NCI-H526 treated with DMSO at 0.1 percent for 48 hours (cell line): ENCODE data around the gene CYSTM1.
"Not testable (repeated sequence)": the region's sequence is repeated elsewhere in the genome, so short reads cannot be mapped to it uniquely, and the experiment has no call there.

Source experiments
- DNase-seq: peaks from one replicate; lab custom pipeline; 2025; lab: John Stamatoyannopoulos, UW

Gene CYSTM1

DNA sequence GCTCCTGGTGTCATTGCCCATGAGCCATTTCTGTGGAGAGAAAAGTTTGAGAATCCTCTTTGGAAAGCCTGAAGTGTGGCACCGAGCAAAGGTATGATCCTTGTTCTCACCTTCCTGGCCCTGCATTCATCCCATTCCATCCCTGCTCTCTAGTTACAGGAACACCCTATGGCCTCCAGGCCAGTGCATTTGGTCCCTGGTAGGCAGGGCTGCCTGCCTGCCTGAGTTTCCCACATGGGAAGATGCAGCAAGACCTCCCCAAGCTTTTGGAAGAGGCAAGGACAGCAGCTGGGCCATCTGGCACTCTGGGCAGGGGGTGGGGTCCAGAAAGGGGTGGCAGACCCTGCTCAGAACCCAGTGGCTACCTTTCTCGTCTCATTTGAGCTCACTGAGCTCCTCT lies 24.8 kb upstream of the CYSTM1 start:
- no peak for DNase-seq

DNA sequence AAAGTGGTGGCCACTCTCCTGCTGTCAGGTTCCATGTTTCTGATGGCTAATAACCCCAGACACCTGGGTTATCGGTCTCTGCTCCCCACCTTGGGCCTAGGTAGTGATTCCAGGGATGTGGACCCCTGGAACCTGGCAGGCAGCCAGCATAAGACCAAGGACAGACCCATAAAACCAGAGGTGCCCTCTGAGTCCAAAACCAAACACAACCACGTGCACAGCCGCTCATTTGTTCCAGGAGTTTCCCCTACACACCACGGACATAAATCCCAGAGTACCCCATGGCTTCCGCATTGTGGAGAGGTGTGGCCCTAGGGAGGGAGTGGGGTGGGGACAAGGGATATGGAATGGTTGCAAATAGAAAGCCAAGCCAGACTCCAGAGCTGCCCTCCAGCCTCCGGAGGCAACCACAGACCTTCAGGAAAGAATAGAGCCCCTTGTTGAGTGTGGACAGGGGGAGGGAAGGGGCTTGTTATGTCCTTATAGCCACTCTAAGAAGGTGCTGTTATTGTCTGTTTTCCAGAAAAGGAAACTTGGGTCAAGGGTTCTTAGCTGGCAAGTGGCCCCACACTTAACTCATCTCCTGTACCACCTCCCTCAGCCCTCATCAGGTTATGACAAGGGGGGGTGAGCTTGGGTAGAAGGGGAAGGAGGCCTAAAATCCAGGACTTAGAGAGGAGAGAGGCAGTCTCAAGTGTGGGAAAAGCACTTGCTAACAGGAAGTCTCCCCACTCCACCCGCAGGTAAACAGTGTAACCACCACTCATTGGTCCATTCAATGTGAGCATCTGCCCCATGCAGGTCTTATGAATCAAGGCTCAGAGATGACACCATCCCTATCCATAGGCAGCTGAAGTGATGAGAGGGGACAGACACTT lies 23.6 kb upstream of the CYSTM1 start:
- DNase-seq, result no peak

DNA sequence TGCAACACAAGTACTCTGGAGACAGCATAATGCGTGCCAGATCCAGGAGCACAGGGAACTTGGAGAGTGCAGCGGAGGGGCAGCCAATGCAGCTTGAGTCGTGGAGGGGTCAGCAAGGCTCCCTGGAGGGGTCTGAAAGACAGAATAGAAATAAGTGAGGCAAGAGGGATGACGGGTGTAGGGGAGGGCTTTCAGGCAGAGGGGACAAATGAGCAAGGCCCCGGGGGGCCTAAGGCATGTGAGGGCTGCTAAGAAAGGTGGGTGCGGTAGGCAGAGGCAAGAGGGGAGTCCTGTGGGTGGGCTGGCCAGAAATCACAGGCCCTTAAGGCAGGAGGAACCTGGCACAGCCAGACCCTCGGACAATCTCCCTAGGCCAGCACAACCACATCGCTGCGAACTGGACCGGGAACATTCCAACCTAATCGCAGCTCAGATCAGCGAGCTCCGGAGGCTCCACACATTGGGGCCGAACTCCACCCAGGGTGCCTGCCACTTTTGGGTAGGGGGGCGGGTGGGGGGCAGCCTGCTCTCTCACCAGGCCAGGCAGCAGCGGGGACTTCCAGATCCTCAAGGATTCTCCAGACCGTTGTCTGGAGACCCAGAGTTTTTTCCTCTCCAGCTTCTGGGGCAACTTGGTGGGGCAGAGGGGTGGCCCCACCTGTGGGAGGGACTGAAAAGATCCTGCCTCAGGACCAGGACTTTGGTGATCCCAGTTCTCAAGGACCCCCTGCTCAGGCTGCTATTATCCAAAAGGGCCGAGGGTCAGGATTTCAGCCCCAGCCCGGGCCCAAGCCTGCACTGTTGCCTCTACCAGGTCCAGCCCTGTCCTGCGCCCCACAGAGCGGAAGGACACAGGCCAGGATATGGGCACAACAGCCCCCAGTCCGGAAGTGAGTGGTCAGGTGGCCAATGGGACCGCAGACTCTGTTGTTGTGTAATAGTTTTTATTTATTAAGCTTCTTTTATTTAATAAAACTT lies 22.7 kb upstream of the CYSTM1 start:
- DNase-seq, result no peak

DNA sequence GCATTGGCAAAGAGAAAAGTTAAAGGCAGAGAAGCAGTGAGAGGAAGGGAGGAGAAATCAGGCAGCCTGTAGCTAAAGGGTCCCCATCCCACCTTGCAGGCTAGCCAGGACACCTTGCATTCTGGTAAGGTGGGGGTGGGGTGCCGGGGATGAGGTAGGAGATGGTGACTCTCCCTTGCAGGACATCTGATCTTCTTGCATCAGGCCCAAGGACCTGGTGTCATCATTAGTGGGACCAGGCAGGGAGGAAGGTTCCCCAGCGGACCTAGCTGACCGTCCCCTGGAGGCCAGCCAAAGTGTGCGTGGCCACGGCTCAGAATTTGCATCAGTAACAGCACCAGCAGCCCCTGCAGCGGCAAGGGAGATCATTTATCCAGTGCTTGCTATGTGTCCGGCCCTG lies 21.7 kb upstream of the CYSTM1 start:
- DNase-seq, result no peak

DNA sequence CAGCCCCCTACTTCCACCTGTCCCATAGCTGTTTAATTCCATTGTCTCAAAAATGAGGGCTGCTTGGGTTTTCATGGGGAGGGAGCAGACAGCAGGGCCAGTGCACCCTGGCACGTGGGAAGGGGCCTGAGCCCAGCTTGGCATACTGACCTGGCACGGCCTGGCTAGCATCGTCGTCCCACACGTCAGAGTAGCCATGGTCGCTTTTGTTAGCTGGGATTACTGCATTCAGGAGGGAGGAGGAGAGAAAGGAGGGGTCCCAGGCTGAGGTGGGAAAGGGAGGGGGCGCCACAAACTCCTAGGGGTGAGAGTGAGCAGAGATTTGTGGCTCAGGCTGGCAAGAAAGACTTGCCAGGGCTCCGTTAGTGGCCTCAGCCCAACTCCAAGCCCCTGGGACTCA lies 21.1 kb upstream of the CYSTM1 start:
- no peak for DNase-seq

DNA sequence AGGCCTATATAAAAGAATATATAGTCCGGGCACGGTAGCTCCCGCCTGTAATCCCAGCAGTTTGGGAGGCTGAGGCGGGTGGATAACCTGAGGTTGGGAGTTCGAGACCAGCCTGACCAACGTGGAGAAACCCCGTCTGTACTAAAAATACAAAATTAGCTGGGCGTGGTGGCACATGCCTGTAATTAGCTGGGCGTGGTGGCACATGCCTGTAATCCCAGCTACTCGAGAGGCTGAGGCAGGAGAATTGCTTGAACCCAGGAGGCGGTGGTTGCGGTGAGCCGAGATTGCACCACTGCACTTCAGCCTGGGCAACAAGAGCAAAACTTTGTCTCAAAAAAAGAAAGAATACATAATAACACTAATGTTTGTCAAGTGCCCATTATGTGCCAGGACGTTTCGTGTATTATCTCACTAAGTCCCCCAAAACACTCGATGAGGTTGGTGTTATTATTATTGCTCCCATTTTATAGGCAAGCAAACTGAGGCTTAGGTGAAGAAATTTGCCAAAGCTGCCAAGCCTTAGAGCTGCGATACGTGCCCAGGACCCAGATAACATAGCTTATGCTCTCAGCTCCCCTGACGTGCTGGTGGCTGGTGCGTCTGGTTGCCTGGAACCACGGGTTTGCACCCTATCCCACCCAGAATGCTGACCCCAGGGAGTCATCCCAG lies 20.1 kb upstream of the CYSTM1 start:
- DNase-seq, result not testable (repeated sequence)

DNA sequence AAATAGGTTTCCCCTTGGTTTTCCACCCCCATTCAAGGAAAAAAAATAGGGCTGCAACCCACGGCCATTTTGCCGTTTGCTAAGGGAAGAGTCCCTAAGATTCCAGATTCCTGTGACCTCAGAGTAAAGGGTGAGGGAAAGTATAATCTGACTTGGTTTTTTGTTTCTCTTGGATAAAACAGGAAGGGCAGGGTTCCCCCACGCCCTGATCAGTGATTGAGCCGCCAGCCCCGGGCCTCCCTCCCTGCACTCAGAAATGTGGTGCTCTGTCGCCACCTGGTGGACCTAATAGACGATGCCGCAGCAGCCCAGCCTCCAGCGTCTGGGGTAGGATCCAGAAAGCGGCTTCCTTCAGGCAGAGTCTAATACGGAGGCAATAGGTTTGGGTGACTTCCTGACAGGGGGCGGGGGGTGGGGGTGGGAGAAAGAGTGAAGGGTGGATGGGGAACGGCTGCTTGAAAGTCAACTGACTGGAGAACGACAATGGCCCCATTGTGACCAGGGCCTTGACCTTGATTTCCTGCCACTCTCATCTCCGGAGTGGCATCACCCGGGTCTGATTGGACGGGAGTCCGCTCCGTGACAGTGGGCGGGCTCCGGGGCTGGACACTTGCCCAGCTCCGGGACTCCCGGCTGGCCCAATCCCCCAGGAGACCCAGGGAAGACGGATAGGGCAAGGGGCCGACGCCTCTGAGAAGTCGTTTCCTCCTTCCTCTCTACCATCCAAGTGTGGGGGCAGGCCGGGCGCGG lies 17.8 kb upstream of the CYSTM1 start:
- DNase-seq, result peak; percentile 68

DNA sequence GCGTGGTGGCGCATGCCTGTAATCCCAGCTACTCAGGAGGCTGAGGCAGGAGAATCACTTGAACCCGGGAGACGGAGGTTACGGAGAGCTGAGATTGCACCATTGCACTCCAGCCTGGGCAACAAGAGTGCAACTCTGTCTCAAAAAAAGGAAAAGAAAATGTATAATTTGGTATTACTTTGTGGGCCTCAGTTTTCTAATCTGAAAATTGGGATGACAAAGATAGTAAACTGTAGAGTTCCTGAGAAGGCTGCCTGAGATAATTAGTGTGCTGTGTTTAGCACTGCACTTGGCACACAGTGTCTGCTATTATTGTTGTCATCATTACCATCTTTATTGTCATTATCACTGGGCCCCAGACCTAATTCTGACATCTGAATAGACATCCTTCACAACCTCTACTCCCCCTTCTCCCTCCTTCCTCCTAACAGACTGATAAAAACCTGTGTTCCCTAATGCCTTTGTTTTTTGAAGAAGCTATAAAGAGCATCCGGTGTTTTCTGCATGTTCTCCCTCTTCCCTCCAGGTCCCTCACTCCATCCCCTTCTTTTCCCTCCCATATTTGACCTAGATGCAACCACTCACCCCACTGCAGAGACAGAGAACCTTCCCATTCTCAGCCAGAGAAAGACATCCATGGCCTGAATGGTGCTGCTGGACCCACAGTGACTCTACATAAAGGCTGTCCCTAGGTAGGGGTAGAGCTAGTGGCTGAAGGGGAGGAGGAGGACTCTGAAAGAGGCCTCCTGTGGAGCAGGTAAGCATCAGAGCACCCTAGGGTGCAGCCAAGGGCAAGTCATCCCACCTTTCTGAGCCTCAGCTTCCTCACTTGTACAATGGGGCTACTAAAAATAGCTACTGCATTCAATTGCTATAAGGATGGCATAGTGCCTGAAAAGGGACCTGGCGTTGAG lies 15.7 kb upstream of the CYSTM1 start:
- DNase-seq, result no peak

DNA sequence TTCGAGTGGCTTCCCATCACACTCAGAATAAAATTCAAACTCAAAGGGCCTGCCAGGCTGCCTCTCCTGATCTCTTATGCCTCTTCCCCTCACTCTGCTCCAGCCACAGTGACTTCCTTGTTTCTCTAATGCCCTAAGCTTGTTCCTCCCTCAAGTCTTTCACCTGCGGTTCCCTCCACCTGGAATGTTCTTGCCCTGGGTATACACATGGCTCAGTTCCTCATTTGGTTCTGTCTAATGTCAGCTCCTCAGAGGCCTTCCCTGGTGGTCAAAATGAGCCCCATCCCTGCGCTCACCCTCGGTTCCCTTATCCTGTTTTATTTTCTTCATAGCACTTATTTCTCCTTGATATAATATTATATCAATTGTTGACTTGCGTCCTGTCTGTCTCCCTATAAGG lies 12.7 kb upstream of the CYSTM1 start:
- no peak for DNase-seq

DNA sequence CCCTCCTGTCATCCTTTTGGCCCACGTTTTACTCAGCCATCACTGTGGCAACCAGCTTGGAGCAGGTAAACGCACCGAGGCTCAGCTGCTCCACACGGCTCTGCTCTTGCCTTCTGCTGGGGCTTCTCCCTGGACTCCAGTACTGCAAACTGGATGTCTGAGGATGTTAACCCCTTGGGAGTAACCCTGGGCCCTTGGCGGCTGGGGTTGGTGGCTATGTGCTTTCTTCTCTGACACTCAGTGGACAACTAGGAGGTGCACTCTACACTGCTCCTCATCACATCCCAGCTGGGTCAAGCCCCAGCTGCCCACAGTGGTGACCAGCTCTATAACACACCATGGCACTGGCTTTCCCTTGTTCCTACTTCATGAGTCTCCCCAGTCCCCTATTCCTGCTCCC lies 12.2 kb upstream of the CYSTM1 start:
- no peak for DNase-seq

DNA sequence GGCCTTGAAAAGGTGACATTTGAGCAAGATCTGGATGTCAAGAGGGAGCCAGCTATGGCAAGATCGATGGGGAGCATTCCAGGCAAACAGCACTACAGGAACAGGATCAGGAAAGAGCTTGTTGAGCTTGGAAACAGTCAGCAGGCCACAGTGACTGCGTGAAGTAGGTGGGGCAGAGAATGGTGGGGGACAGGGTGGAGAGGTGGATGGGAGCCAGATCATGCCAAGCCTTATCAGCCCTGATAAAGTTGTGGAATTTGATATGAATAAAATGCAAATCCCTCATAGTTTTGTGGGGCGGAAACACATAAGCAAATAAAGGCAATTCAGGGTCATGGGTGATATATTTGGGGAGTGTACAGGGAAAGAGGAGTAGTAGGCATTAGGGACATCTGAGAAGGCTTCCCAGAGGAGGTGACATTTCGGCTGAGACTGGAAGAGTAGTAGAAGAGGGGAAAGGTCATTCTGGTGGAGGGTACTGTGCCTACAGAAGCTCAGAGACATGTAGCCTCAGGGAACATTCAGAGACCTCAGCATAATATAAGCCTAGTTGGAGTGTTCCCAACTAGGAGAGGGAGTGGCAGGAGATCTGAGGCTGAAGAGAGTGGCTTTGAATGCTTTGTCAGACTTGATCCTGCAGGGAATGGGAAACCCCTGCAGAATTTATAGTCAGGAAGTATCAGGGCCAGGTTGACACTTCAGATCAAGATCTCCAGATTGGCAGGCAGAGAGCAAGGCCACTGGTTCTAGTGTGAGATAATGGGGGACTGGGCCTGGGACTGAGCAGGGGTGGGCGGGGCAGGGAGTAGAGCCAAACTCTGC lies 9.7 kb upstream of the CYSTM1 start:
- DNase-seq, result peak; percentile 27

DNA sequence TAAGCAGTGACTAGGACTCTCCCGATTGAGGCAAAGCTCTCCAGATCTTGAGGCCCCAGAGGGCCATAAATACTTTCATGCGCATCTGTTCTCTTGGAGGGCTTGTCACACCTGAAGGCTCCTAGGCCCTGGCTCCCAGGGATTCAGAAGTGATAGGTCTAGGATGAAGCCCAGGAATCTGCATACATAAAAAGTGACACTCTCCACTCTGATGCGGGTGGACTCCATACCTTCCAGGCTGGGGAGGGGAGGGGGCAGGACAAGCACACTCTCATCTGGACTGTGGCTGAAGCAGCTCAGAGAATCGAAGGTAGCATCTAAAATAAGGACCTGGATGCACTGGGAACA lies 9.1 kb upstream of the CYSTM1 start:
- DNase-seq, result no peak

DNA sequence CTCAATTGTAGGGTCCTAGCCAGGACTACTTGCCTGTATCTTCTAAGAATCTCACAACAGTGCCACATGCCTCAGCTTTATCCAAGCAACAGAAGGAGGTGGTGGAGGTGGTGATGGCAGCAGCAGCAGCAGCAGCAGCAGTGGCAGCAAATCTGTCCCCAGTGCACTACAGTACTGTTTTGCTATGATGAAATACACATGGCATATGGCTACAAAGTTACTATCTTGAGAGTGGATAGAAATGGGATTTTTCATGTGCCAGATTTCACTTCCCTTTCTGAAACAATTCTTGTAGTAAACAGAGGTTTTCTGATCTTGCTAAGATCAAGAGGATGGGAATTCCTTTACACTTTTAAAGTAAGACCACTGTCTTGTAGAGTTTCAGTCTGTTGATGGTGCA lies 8.1 kb upstream of the CYSTM1 start:
- no peak for DNase-seq

DNA sequence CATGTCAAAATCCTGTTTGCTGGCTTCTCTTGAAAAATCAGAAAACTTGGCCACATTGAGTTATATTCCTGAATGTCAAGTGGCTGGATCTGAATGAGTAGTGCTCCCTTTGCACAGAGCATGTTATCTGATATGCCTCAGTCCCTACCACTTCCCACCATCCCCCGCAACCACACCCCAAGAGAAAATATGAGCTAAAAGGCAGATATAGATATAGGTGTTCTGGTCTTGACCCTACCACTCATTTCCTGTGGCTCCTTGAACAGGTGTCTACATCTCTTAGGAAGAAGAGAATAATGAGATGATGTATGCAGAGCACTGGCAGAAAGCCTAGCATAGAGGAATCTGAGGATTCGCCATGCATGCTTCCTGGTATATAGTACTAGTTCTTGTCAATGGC lies 6.6 kb upstream of the CYSTM1 start:
- DNase-seq, result no peak

DNA sequence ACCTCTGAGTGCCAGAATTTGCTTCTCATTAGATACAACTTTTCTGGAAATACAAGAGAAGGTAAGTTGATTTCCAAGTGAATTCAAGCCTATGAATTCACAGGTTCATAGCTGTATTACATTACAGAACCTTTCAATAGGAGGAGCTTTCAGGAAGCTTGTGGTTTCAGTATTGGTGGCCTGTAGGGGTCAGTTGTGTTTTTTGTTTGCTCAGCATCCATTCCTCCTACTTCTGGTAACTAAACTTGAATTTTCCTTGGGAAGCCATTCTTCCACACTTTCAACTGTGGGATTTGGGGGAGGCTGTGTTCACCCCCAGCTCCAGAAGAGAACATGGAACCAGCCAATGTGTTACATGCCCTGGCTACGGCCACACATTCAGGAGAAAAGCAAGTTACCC lies 5.6 kb upstream of the CYSTM1 start:
- no peak for DNase-seq

DNA sequence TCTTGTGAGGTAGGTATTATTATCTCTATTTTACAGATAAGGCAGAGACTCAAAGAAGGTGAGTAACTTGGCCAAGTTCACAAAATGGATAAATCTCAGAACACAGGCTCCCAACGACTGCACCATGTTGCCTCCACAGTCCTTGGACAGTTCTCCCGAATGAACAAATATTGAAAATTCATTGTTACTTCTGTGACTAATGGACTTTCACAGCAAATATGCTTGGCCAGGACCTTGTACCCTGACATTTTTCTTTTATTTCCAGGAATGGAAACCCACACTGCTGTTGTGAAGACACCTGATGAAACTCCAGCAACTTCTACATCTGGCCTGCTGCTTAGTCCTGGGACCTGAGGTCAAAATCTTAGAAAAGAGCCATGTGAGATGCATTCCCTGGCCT lies 2.5 kb upstream of the CYSTM1 start:
- DNase-seq, result no peak

DNA sequence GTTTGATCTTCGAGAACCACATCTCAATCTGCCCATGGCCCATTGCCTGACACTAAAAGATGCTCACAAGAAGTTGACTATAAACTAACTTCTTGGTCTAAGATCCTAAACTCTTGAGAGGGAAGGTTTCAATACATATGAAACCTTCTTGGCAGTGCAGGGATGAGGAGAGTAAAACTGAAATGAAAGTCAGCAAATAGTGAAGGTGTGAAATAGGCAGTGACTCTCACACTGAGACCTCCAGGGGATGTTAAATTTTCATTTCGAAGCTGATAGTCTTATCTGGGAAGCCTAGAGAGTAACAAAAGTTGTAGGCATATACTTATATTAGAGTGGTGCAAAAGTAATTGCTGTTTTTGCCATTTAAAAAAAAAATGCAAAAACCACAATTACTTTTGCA lies 974 bp upstream of the CYSTM1 start:
- DNase-seq, result no peak

DNA sequence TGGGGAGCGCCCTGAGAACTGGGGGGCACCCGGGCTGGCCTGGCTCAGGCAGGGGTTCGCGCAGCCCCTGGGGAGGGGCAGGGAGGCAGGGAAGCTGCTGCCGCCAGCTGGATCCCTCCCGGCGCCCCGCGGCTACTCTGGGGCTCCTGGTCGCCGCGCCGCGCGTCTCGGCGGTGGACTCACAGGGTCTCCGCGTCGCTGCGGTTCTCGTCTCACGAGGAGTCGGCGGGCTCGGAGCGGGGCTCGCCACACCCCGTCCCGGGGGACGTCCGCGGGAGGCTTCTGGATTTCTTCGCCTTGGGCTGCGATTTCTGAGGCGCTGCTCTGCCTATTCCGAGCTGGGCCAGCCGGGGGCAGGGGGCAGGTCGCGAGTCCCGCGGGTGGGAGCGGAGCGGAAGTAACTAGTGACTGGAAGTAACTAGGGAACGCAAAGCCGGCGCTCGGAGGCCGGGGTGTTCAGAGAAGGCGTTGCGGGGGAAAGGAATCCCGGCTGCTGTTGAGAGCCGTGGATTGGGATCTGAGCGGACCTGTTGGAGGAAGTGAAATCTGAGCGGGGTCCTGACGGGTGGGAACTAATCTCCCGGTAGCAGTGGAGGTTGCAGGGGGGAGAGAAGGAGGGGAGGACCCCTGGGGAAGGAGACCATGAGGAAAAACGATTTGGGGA lies 511 bp downstream of the CYSTM1 start:
- DNase-seq, result peak; percentile 69

DNA sequence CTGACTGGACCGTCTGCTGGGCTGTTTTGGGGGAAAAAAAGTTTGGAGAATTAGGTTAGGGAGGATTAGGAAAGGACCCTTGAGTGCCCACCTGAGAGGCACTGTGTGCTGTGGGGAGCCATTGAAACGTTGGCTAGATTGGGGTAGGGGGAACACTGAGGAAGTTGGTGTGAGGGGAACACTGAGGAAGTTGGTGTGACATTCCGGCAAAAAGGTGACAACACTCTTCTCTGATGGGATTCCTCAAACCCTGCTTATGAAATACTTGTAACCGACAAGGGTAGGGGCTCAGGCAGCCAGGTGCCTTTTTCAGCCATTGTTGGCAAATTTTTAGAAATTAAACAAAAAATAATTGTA lies 1.0 kb downstream of the CYSTM1 start:
- DNase-seq, result no peak

DNA sequence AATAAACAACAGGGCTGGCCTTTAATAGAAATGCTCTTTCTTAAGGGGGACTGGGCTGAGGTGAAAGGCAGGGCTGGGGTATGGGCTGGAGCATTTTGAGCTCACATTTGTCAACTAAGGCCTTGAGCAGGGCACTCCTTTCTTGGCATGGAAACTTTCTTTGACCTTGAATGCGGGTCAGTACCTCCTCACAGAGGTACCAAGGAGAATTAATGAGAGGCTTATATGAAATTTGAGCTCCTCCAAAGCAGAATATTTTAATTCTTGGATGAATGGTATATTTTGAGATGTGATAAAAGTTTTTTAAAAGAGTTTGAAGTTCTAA lies 3.1 kb downstream of the CYSTM1 start:
- DNase-seq, result no peak
